Kidney glomerular epithelial cell (primary cell): ENCODE results near the gene MAGEF1.

Source experiments
- DNase-seq: peaks from one replicate; lab custom pipeline; 2025; lab: John Stamatoyannopoulos, UW

The MAGEF1 gene

DNA sequence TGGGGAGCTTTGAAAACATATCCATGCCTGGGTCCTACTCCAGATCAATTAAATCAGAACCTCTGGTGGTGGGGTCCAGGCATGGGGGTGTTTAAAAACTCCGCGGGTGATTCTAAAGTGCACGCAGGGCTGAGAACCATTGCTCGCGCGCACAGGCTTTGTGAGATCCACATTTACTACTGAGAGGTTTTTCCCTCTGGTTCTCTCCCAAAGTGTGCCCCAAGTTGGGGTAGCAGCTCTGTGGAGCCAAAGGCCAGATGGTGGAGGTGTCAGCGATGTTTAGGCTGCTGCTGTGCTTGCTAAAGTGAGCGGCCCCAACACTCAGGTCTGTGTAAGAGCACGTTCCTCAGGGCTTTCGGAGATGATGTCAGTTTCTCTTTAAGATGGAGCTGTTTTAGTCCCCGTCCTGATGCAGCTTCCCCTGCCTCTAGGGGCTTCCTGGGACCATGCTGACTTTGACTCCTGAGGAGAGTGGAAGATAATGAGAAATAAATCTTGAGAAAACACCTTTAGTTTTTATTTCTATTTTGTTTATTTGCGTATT is 13.4 kb upstream of the MAGEF1 start:
- DNase-seq = no peak

GRCh38 chr3:184724699-184725098 is 12.8 kb upstream of the MAGEF1 start:
- DNase-seq = no peak

DNA sequence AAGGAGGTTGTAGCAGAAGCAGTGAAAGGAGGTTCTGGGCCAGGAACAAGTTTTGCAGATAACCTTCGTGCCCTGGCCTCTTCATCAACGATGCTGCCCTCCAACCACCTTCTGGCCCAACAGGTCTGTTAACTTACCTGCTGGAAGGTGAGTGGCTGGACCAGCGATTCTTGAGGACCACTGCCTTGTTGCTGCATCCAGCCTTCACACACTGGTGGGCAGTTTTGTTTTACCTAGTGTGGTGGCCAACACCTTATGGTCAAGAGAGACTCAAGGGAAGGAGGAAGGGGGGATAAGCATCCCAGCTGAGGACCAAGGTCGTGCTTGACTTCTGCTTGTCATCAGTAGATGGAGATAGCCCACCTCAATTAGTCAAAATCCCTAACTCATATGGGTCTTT is 7.8 kb upstream of the MAGEF1 start:
- DNase-seq = no peak

GRCh38 chr3:184718431-184718830 is 6.6 kb upstream of the MAGEF1 start:
- DNase-seq = no peak

DNA sequence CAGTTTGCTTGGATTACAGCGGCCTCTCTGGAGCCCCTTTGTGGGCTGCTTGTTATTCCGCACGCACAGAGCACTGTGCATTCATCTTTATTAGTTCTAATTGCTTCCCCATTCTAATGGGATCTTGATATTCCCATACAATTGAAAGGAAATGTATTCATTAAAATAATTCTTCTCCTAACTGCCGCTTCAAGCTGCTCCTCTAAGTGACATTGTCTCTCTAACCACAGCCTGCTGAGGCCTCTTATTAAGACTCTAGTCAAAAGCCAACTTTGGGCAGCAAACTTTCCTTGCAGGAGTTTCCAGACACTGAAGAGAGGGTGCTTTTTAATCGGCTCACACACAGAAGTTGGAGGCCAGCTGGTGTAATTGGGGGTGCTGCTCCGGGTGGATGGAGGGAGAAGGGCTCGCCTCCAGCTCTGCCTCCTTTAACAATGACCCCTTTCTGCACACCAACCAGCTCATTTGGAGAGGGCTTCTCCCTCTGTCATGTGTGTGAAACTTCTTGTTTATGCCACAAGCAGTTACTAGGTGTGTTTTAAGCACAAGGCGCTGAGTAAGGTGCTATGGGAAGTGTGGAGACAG is 5.6 kb upstream of the MAGEF1 start:
- DNase-seq = no peak

DNA sequence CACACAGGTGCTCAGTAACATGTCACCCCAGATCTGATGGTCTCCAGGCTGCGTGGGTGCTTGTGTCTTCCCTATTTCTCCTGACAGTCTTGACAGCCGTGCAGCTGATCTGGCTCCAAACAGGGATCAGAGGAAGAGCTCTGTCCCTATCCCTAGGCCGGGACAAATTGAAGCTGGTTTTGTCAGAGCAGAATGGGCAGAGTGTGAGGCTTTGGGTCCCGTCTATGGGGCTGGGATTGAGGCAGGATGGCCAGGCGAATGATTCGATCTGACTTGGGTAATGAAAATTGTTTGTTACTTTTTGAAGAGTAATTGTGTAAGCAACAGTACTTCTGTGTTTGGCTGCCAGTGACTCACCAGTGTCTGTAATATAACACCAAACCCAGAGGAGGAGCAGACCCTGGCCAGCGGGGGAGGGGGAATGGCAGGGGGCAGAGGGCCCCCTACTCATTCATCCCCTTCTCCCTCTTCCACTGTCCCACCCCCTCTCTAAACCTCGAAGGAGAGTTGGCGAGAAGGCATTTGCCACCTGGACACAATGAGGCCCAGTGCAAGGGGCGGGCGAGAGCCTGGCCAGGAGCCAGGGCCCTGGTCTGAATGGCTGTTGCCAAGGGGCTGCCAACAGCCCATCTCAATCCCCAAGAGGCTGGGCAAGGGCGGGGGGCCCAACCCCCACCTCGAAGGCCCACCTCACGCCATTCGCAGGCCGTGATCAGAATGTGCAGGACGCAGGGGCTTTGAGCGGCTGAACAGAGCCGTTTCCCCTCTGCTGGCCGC is 4.9 kb upstream of the MAGEF1 start:
- DNase-seq = no peak

- no peak for DNase-seq
Measured at GRCh38 chr3:184715943-184716621, 4.2 kb upstream of the MAGEF1 start.

- DNase-seq = no peak
Measured at GRCh38 chr3:184713521-184713920, 1.7 kb upstream of the MAGEF1 start.

DNA sequence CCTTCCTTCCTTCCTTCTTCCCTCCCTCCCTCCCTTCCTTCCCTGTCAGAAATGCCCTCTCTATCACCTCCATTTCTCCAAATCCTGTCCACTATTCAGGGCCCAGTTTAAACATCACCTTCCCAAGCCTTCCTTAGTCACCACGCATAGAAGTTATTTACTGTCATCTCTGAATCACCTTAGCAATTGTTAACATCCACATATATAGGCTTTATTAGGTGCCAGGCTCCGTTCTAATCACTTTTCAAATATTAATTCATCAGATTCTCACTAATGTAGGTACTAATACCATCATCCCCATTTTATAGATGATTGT is 1.1 kb upstream of the MAGEF1 start:
- DNase-seq = no peak

DNA sequence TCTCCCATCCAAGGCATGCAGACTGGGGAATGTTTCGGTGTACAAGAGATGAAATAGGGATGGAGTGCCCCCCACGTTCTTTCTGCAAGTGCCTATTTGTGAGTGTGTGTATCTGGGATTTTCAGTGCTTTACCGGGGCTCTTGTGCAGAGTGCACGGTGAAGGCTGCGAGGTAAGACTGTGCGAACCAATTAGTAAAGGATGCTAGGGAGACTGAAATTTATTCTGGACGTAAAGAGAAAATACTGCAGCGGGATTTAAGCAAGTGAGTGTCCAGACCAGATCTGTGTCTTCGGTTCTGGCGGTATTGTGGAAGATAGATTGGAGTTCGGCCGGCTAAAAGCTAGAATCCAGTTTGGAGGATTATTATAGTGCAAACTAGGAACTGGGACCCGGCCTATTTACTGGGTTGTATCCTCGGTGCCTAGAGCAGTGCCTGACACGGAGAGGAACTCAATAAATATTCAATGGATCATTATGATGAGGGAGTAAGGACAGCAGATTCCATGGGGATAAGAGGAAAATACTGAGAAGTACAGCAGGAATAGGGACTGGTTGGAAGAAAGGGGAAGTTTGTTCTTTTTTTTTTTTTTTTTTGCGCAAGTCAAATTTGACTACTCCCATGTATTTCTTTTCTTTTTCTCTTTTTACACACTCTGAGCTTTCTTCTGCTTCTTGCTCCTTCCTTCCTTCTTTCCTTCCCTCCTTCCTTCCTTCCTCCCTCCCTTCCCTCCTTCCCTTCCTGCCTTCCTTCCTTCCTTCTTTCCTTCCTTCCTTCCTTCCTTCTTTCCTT is 580 bp upstream of the MAGEF1 start:
- DNase-seq = no peak

DNA sequence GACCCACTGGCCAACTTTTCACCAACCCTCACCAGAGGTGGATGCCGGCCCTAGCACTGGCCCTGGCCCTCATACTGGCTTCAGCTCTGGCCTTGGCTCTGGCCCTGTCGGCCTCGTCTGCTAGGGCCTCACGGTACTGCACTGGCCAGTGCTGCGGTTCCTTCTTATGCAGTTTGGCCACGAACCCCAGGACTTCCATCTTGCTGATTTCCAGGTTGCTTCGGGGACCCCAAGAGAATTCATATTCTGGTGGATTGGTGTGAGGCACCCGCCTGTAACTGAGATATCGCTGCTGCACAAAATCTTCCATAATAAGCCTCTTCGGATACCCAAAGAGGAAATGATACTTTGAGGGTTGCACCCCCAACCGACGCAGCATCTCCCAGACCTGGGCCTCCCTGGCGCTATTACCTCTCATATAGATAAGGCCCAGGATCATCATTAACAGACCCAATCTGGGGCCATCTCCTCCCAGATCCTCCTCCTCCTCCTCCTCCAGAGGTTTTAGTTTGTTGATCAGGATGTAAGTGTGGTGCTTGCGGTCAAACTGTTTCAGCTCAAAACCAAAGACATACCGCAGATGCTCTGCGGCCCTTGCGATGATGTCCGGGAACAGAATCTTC is 883 bp downstream of the MAGEF1 start:
- no peak for DNase-seq

DNA sequence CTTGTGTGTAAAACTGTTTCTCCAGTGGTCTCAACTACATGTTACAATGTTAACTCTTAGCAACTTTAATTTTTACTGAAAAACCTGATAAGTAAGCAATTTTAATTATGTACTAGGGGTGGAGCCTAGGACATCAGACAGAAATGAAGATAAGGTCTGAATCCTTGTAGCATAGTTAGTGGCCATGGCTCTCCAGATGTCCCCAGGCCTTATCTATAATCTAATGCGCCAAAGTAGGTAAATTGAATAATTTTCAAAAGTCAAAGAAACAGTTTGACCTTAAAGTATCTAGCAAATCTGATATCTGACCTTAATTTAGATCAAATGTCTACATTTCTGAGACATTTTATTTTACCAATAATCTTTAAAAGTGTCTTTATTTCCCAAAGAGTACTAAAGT is 8.2 kb downstream of the MAGEF1 start:
- DNase-seq = no peak

DNA sequence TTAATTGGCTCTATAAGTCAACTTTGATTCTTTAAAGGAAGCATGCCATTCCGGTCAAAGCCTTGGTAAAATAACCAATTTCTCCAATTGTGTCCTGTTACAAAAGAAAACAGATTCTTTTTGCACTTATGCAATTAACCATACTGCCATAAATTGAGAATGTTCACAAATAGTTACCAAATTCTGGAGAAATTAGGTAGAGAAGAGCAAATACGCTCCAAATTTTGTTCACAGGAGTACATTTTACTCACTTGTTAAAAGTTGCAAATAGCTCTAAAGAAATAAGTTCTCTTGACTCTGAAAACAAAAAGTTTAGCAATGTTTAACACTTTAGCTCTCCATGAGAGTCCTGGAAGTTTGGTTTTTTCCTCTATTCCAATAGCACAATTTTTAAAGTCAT is 11.1 kb downstream of the MAGEF1 start:
- DNase-seq = no peak

DNA sequence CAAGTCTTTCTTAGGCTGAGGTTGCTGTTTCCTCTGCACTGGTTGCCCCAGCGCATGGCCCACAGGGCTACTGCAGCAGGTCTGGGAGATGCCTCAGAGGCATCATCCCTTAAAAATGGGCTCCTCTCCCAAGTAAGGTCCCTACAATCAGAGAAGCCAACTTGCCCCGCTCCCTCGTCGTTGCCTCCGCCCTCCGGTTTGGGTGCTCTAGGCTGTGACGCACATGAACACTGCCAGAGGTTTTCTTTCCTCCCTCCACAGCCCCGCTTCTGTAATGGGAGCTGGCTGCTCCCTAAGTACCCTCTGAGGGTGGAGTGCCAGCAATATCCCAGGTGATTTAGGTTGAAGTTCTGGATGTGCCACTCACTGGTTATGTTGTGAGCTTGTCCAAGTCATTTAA is 14.0 kb downstream of the MAGEF1 start:
- DNase-seq = no peak

DNA sequence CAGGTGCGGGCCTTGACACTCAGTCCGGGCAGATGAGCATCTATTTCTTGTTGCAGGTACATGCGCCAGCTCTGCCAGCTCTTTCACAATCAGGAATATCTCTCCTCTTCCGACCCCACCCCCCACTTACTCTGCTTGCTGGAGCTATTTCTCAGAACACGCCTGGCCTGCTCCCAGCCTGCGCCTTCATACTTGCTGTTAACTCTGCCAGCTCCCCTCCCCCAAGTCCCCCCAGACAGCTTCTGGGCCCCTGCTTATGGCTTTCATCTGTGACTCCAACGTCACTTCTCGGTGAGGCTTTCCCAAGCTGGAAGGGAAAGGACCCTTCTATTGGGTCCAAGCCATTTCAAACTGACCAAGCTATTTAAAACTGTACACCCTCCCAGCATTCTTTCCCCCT is 15.2 kb downstream of the MAGEF1 start:
- DNase-seq = no peak

- no peak for DNase-seq
Measured at GRCh38 chr3:184694716-184695115, 17.1 kb downstream of the MAGEF1 start.

- no peak for DNase-seq
Measured at GRCh38 chr3:184694133-184694665, 17.7 kb downstream of the MAGEF1 start.

GRCh38 chr3:184693011-184693975 is 18.6 kb downstream of the MAGEF1 start:
- no peak for DNase-seq

- DNase-seq = no peak
Measured at GRCh38 chr3:184691397-184692231, 20.2 kb downstream of the MAGEF1 start.
